BE2C (cell line): ENCODE measurements around the gene RCC2.

Experiments used
- DNase-seq: peaks from one replicate; pipeline ENCODE4 v3.0.0-alpha.2; 2020
- H3K27me3 ChIP-seq: fragments of 250-450 bp; sonication (Bioruptor Pico); 2 replicates; pipeline ENCODE4 v1.5.1; 2020; ENCODE audit warnings: mild to moderate bottlenecking
- H3K36me3 ChIP-seq: fragments of 250-450 bp; sonication (Bioruptor Pico); 2 replicates; pipeline ENCODE4 v1.5.1; 2020; ENCODE audit warnings: mild to moderate bottlenecking
- H3K4me1 ChIP-seq: fragments of 250-450 bp; sonication (Bioruptor Pico); 2 replicates; pipeline ENCODE4 v1.5.1; 2020
- H3K4me3 ChIP-seq: 2 replicates; pipeline ENCODE4 v1.5.1; 2011; ENCODE audit warnings: low read depth, low read length
- H3K9me3 ChIP-seq: fragments of 250-450 bp; sonication (Bioruptor Pico); 2 replicates; pipeline ENCODE4 v1.5.1; 2020
- CTCF ChIP-seq: IDR thresholded peaks from 2 replicates; pipeline ENCODE4 v1.5.1; 2012; ENCODE audit warnings: mild to moderate bottlenecking, low read depth, low read length

RCC2 gene

DNA sequence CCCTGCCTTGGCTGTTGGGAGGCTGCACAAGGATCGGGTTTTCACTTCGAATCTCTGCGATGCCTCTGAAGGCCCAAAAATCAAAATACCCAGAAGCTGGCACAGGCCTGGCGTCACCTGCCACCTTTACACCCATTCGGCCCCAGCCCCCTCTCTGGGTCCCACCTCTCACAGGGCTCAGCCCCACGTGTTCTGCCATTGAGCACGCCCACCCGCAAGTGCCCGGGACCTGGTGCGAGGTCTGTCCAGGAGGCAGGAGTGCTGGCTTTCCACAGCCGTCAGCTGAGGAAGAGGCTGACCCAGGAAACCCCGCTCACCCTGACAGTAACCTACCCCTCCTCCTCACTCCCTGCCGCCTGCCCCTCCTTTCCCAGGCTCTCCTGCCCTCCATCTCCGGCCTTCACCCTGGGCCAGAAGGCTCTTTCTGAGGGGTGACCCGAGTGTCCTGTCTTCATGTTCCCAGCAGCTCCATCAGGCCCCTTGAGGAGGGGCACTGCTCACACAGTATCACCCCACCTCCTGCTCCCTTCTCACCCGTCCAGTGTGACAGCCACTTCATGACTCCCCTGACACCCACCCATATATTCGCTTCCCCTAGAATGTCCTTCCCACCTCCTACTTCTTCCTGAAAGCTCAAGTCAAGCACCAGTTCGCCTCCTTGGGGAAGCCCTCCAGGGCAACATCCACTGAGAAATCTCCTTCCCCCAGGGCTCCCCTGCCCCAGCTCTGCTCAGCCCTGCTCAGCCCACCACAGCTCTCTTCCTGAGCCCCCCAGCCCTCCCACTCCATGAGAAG, 13.5 kb downstream of the RCC2 start:
- H3K27me3 ChIP-seq, result no peaks in the 10 kb centered on the region
- no peaks in the 10 kb centered on the region for H3K4me1 ChIP-seq
- H3K36me3 ChIP-seq, result peaks cover 49% of the 10 kb centered on the region
- H3K9me3 ChIP-seq, result no peaks in the 10 kb centered on the region
- TF ChIP-seq CTCF, result no peak
- no peak overlapping the region for H3K4me3 ChIP-seq
- no peak for DNase-seq

- DNase-seq, result no peak
- H3K4me3 ChIP-seq, result no peak overlapping the region
- no peaks in the 10 kb centered on the region for H3K4me1 ChIP-seq
- H3K27me3 ChIP-seq, result no peaks in the 10 kb centered on the region
- H3K36me3 ChIP-seq, result peaks cover 64% of the 10 kb centered on the region
- no peak for TF ChIP-seq CTCF
- no peaks in the 10 kb centered on the region for H3K9me3 ChIP-seq
Observed at GRCh38 chr1:17423781-17424245, 15.7 kb downstream of the RCC2 start.

- H3K27me3 ChIP-seq, result no peaks in the 10 kb centered on the region
- H3K4me1 ChIP-seq, result no peaks in the 10 kb centered on the region
- no peak for DNase-seq
- peaks cover 62% of the 10 kb centered on the region for H3K36me3 ChIP-seq
- no peak for TF ChIP-seq CTCF
- no peaks in the 10 kb centered on the region for H3K9me3 ChIP-seq
- H3K4me3 ChIP-seq, result no peak overlapping the region
Observed at GRCh38 chr1:17422461-17422860, 17.0 kb downstream of the RCC2 start.

- Histone ChIP-seq H3K4me3 (no peak overlapping the region), H3K27me3 (no peaks in the 10 kb centered on the region), H3K9me3 (no peaks in the 10 kb centered on the region), H3K4me1 (no peaks in the 10 kb centered on the region), H3K36me3 (peaks cover 67% of the 10 kb centered on the region)
- TF ChIP-seq CTCF, result no peak
- no peak for DNase-seq
Observed at GRCh38 chr1:17420391-17420918, 19.0 kb downstream of the RCC2 start.

GRCh38 chr1:17419626-17420328, 19.7 kb downstream of the RCC2 start:
- H3K27me3 ChIP-seq, result no peaks in the 10 kb centered on the region
- H3K36me3 ChIP-seq, result peaks cover 68% of the 10 kb centered on the region
- TF ChIP-seq CTCF, result peak; percentile 82
- H3K4me3 ChIP-seq, result no peak overlapping the region
- DNase-seq, result peak; percentile 71
- no peaks in the 10 kb centered on the region for H3K4me1 ChIP-seq
- no peaks in the 10 kb centered on the region for H3K9me3 ChIP-seq

GRCh38 chr1:17416389-17416788, 23.1 kb downstream of the RCC2 start:
- no peak for TF ChIP-seq CTCF
- Histone ChIP-seq H3K4me3 (no peak overlapping the region), H3K27me3 (no peaks in the 10 kb centered on the region), H3K36me3 (peaks cover 72% of the 10 kb centered on the region), H3K4me1 (no peaks in the 10 kb centered on the region), H3K9me3 (no peaks in the 10 kb centered on the region)
- no peak for DNase-seq
